CD14-positive monocyte (primary cell): ENCODE data around the gene ARHGAP30. TPM values are rescaled to one million over a fixed set of nuclear protein-coding genes. Genes with fewer than 3 reads are reported as not detected.

Source experiments
- DNase-seq, 3 donors: peaks; one replicate each; pipeline ENCODE4 v3.0.0-alpha.2; 2011 to 2022
- H2AFZ ChIP-seq: 2 replicates; pipeline ENCODE4 v1.6.0; 2012; ENCODE audit warnings: mild to moderate bottlenecking, low read depth, low read length, inconsistent platforms; ENCODE audit not compliant: insufficient read depth, poor library complexity, severe bottlenecking
- H3K27ac ChIP-seq, 2 donors: 1 replicate in 1 of 2; 2 replicates in 1 of 2; pipeline ENCODE4 v1.5.1; 2012 to 2013; ENCODE audit warnings: low read length in 2 of 2, control low read depth in 1 of 2, inconsistent platforms in 1 of 2, low read depth in 1 of 2, mild to moderate bottlenecking in 1 of 2
- H3K27me3 ChIP-seq, 2 donors: one replicate each; pipeline versions ENCODE4 v1.6.0 to v1.6.1; 2011 to 2013; ENCODE audit warnings: low read length in 2 of 2; ENCODE audit not compliant: control insufficient read depth in 2 of 2, insufficient read depth in 2 of 2
- H3K36me3 ChIP-seq, 2 donors: replicated peaks in 1 of 2; 1 replicate in 1 of 2; 2 replicates in 1 of 2; pipeline versions ENCODE4 v1.5.1 to v1.6.1; 2012 to 2013; ENCODE audit warnings: low read length in 2 of 2, control low read depth in 1 of 2, inconsistent platforms in 1 of 2, mild to moderate bottlenecking in 1 of 2; ENCODE audit not compliant: insufficient read depth in 2 of 2, control insufficient read depth in 1 of 2
- H3K4me1 ChIP-seq, 2 donors: 1 replicate in 1 of 2; 2 replicates in 1 of 2; pipeline versions ENCODE4 v1.5.1 to v1.6.1; 2012 to 2013; ENCODE audit warnings: low read length in 2 of 2, control low read depth in 1 of 2, inconsistent platforms in 1 of 2, mild to moderate bottlenecking in 1 of 2, moderate library complexity in 1 of 2; ENCODE audit not compliant: insufficient read depth in 2 of 2, control insufficient read depth in 1 of 2
- H3K4me2 ChIP-seq: replicated peaks from 2 replicates; pipeline ENCODE3; 2012; ENCODE audit warnings: low read length, moderate library complexity, mild to moderate bottlenecking; ENCODE audit not compliant: poor library complexity, severe bottlenecking; ENCODE audit errors: extremely low read depth
- H3K4me3 ChIP-seq, 3 experiments: fragments of 200-600 bp in 1 of 3; sonication (generic) in 1 of 3; replicated peaks in 1 of 3; 1 replicate in 2 of 3; 2 replicates in 1 of 3; pipeline ENCODE4 v1.5.1; 2011 to 2013; ENCODE audit warnings: low read length in 3 of 3, mild to moderate bottlenecking in 3 of 3, control low read depth in 2 of 3, low read depth in 2 of 3, inconsistent platforms in 1 of 3, moderate library complexity in 1 of 3
- H3K79me2 ChIP-seq: 2 replicates; pipeline ENCODE4 v1.6.0; 2012; ENCODE audit warnings: mild to moderate bottlenecking, control low read depth, inconsistent platforms, low read length, moderate library complexity; ENCODE audit not compliant: insufficient read depth
- H3K9ac ChIP-seq: 2 replicates; pipeline ENCODE4 v1.6.0; 2017; ENCODE audit warnings: low read length, mild to moderate bottlenecking; ENCODE audit not compliant: insufficient read depth, poor library complexity, severe bottlenecking
- H3K9me3 ChIP-seq, 2 donors: replicated peaks in 1 of 2; 1 replicate in 1 of 2; 2 replicates in 1 of 2; pipeline versions ENCODE4 v1.5.1 to v1.6.1; 2012 to 2013; ENCODE audit warnings: low read length in 2 of 2, control low read depth in 1 of 2; ENCODE audit not compliant: control insufficient read depth in 1 of 2, insufficient read depth in 1 of 2
- H4K20me1 ChIP-seq: 2 replicates; pipeline ENCODE4 v1.6.0; 2012; ENCODE audit warnings: mild to moderate bottlenecking, low read length, control low read depth, moderate library complexity; ENCODE audit not compliant: insufficient read depth
- H3K27ac Mint-ChIP-seq, 7 donors: one replicate each; pipeline ENCODE4 v1.8.0; 2020; ENCODE audit warnings: mild to moderate bottlenecking in 7 of 7, mixed read lengths in 7 of 7, moderate library complexity in 6 of 7, inconsistent platforms in 2 of 7
- H3K27me3 Mint-ChIP-seq, 3 donors: one replicate each; pipeline ENCODE4 v1.8.0; 2021 to 2022; ENCODE audit warnings: low read depth in 3 of 3, mild to moderate bottlenecking in 3 of 3, mixed read lengths in 3 of 3, moderate library complexity in 3 of 3, inconsistent platforms in 1 of 3
- H3K36me3 Mint-ChIP-seq, 2 donors: one replicate each; pipeline ENCODE4 v1.8.0; 2020; ENCODE audit warnings: mixed read lengths in 2 of 2, inconsistent platforms in 1 of 2, mild to moderate bottlenecking in 1 of 2
- H3K4me1 Mint-ChIP-seq: one replicate; pipeline ENCODE4 v1.8.0; 2020; ENCODE audit warnings: mild to moderate bottlenecking, mixed read lengths
- H3K4me3 Mint-ChIP-seq, 2 donors: one replicate each; pipeline ENCODE4 v1.8.0; 2020; ENCODE audit warnings: mild to moderate bottlenecking in 2 of 2, mixed read lengths in 2 of 2, moderate library complexity in 1 of 2
- H3K9me3 Mint-ChIP-seq, 7 donors: one replicate each; pipeline ENCODE4 v1.8.0; 2020 to 2022; ENCODE audit warnings: mixed read lengths in 7 of 7, mild to moderate bottlenecking in 6 of 7, moderate library complexity in 6 of 7, inconsistent platforms in 2 of 7
- WGBS: methylation state at CpG from one replicate; pipeline ENCODE4 v1.1.5; 2013; ENCODE audit warnings: missing lambda C conversion rate; ENCODE audit not compliant: insufficient coverage; 5-methylcytosine and 5-hydroxymethylcytosine counted together
- intact Hi-C, 2 donors: fragments of 100-400 bp; cut with micrococcal nuclease; formaldehyde crosslinking; loops; one replicate each; pipeline versions ENCODE4 v1.15.0 to v1.15.1; 2023
- polyA plus RNA-seq, 3 donors: library from polyadenylated mRNA; depleted of rRNA in 1 of 3; unstranded in 2 of 3; stranded (reverse) in 1 of 3; fragments of 300-500 nt in 2 of 3; fragments of >200 nt in 1 of 3; fragmentation: Illumina TruSeq in 2 of 3; gene quantifications; 1 replicate in 2 of 3; 2 replicates in 1 of 3; pipeline ENCODE4 v1.2.3, GENCODE V29; 2012 to 2021
- TF ChIP-seq, protein P1 (sequence below): fragments of 200-600 bp; IDR thresholded peaks from one replicate; pipeline ENCODE4 v1.8.0; 2022; ENCODE audit warnings: antibody characterized with exemption, mild to moderate bottlenecking

Gene ARHGAP30
- polyA plus RNA-seq, 3 donors = 101 to 140 (median 129) TPM

- TF ChIP-seq, protein P1, sequence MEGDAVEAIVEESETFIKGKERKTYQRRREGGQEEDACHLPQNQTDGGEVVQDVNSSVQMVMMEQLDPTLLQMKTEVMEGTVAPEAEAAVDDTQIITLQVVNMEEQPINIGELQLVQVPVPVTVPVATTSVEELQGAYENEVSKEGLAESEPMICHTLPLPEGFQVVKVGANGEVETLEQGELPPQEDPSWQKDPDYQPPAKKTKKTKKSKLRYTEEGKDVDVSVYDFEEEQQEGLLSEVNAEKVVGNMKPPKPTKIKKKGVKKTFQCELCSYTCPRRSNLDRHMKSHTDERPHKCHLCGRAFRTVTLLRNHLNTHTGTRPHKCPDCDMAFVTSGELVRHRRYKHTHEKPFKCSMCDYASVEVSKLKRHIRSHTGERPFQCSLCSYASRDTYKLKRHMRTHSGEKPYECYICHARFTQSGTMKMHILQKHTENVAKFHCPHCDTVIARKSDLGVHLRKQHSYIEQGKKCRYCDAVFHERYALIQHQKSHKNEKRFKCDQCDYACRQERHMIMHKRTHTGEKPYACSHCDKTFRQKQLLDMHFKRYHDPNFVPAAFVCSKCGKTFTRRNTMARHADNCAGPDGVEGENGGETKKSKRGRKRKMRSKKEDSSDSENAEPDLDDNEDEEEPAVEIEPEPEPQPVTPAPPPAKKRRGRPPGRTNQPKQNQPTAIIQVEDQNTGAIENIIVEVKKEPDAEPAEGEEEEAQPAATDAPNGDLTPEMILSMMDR = no peak
- no peaks in the 10 kb centered on the region for H3K27me3 ChIP-seq
- H3K36me3 Mint-ChIP-seq = peaks cover 7 to 33% of the 10 kb centered on the region in 2 donors
- no peaks in the 10 kb centered on the region for H3K27me3 Mint-ChIP-seq
- no peak overlapping the region for H3K4me3 ChIP-seq
- peaks cover 6 to 7% of the 10 kb centered on the region in 2 donors for H3K36me3 ChIP-seq
- H3K9ac ChIP-seq = no peak overlapping the region
- no peak overlapping the region for H2AFZ ChIP-seq
- H3K4me3 Mint-ChIP-seq = no peak overlapping the region
- peaks cover 5% of the 10 kb centered on the region for H4K20me1 ChIP-seq
- H3K27ac Mint-ChIP-seq = no peak overlapping the region
- WGBS = 100% methylated on average over 2 of the region's 7 CpGs
- no peak overlapping the region for H3K27ac ChIP-seq
- peaks cover 28 to 37% of the 10 kb centered on the region in 2 donors for H3K4me1 ChIP-seq
- peaks cover 0 to 2% (median 0%) of the 10 kb centered on the region in 7 donors for H3K9me3 Mint-ChIP-seq
- peaks cover 66% of the 10 kb centered on the region for H3K79me2 ChIP-seq
- intact Hi-C loops = no loop called here
- DNase-seq = no peak
- no peaks in the 10 kb centered on the region for H3K9me3 ChIP-seq
- peaks cover 34% of the 10 kb centered on the region for H3K4me1 Mint-ChIP-seq
- H3K4me2 ChIP-seq = no peak overlapping the region
Observed at GRCh38 chr1:161009602-161010211, 60.0 kb downstream of the ARHGAP30 start.

DNA sequence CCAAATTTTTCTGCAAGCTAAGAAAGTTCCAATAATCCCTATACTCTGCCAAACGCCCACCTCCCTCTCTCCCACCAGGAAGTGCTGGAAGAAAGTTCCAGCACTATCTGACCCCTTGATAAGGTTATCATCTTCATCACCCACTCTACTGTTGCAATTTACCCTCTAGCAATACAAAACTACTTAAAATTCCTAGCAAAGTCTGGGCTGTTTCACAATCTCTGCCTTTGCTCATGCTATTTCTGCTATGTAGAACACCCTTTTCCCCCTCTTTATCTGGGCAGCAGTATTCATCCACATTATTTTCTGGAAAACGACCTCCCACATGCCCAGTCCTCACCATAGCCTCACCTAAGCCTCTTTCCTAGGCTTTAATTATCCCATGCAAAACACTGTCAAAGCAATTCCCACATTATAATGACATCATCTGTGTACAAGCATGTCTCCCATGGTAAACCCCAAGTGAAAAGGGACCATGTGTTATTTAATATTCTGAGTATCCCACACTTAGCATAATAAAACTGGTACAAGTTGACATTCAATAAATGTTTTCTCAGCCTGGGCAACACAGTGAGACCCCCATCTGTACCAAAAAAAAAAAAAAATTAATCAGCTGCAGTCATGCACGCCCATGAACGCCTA is 60.7 kb downstream of the ARHGAP30 start:
- Histone ChIP-seq H3K9me3 (no peaks in the 10 kb centered on the region), H2AFZ (no peak overlapping the region), H3K4me3 (no peak overlapping the region), H4K20me1 (peaks cover 5% of the 10 kb centered on the region), H3K4me2 (no peak overlapping the region), H3K36me3 (peaks cover 6 to 7% of the 10 kb centered on the region in 2 donors), H3K27ac (no peak overlapping the region), H3K79me2 (peaks cover 62% of the 10 kb centered on the region), H3K9ac (no peak overlapping the region), H3K27me3 (no peaks in the 10 kb centered on the region), H3K4me1 (peaks cover 21 to 30% of the 10 kb centered on the region in 2 donors)
- H3K9me3 Mint-ChIP-seq = peaks cover 0 to 2% (median 0%) of the 10 kb centered on the region in 7 donors
- H3K27ac Mint-ChIP-seq = no peak overlapping the region
- intact Hi-C loops = no loop called here
- peaks cover 7 to 33% of the 10 kb centered on the region in 2 donors for H3K36me3 Mint-ChIP-seq
- peaks cover 28% of the 10 kb centered on the region for H3K4me1 Mint-ChIP-seq
- no peak for DNase-seq
- TF ChIP-seq, protein P1 = no peak
- WGBS = 89% methylated on average over 2 of the region's 4 CpGs
- H3K4me3 Mint-ChIP-seq = no peak overlapping the region
- no peaks in the 10 kb centered on the region for H3K27me3 Mint-ChIP-seq
